Measurements from ENCODE around the gene ADARB2.

DNA sequence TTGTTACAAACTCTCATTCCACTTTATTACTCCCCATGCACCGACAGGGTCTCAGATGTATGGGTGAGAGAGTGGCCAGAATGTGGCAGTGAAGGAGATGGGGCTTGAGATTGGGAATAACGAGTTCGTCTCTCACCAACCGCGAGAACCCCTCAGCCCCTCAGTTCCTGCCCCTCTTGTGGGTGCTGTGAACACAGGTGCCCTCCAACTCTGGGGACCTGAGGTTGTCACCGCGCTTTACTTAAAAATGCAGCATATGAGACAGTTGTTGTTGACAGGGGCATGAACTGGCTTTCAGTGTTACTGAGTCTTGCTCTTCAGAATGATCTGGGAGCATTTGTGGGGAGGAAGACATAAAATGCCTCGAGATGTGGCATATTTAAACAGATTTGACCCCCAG is 391.1 kb downstream of the ADARB2 start:
- TF ChIP-seq, protein P1, sequence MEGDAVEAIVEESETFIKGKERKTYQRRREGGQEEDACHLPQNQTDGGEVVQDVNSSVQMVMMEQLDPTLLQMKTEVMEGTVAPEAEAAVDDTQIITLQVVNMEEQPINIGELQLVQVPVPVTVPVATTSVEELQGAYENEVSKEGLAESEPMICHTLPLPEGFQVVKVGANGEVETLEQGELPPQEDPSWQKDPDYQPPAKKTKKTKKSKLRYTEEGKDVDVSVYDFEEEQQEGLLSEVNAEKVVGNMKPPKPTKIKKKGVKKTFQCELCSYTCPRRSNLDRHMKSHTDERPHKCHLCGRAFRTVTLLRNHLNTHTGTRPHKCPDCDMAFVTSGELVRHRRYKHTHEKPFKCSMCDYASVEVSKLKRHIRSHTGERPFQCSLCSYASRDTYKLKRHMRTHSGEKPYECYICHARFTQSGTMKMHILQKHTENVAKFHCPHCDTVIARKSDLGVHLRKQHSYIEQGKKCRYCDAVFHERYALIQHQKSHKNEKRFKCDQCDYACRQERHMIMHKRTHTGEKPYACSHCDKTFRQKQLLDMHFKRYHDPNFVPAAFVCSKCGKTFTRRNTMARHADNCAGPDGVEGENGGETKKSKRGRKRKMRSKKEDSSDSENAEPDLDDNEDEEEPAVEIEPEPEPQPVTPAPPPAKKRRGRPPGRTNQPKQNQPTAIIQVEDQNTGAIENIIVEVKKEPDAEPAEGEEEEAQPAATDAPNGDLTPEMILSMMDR (IDR thresholded peaks at IDR 0.05) = no peak
- TF ChIP-seq POLR2AphosphoS5 (IDR thresholded peaks at IDR 0.05) (no peak), POLR2A (IDR thresholded peaks at IDR 0.05; ENCODE audit: low read depth) (no peak), EP300 (IDR thresholded peaks at IDR 0.05) (no peak)

Data from esophagus muscularis mucosa (tissue), 4 donors.